Caco-2 (cell line): ENCODE results near the gene TRDN. TPM values are rescaled to one million over a fixed set of nuclear protein-coding genes. Genes with fewer than 3 reads are reported as not detected.

ENCODE experiments used
- BruUV-seq: library from RNA; stranded (reverse); fragments of 400-500 nt; replicated peaks from 2 replicates; lab custom pipeline; 2021; lab: Mats Ljungman, UMichigan
- CTCF ChIA-PET: fragments of 300-600 bp; sonication (Branson Sonifier 250); formaldehyde crosslinking; loops from one replicate; lab custom pipeline; 2022; ENCODE audit warnings: antibody characterized with exemption; lab: Charles Lee
- POLR2A ChIA-PET: fragments of 300-600 bp; sonication (Branson Sonifier 250); formaldehyde crosslinking; loops from one replicate; lab custom pipeline; 2022; ENCODE audit warnings: antibody characterized with exemption; lab: Charles Lee
- DNase-seq, 2 experiments: peaks; one replicate each; pipeline versions ENCODE4 v3.0.0 to v3.0.0-alpha.2; 2020 to 2022
- H3K27me3 ChIP-seq: replicated peaks from 2 replicates; pipeline ENCODE4 v1.6.0; 2011; ENCODE audit warnings: low read length; ENCODE audit not compliant: control insufficient read depth, insufficient read depth
- H3K36me3 ChIP-seq: 2 replicates; pipeline ENCODE4 v1.5.1; 2011; ENCODE audit warnings: low read length; ENCODE audit not compliant: control insufficient read depth, insufficient read depth
- H3K4me1 ChIP-seq: fragments of 250-450 bp; sonication (Bioruptor Pico); 2 replicates; pipeline ENCODE4 v1.5.1; 2020; ENCODE audit warnings: mild to moderate bottlenecking
- H3K4me3 ChIP-seq: 2 replicates; pipeline ENCODE4 v1.5.1; 2011; ENCODE audit warnings: low read depth, mild to moderate bottlenecking, control low read depth, low read length
- H3K9me3 ChIP-seq: fragments of 250-450 bp; sonication (Bioruptor Pico); 2 replicates; pipeline ENCODE4 v1.5.1; 2020; ENCODE audit warnings: mild to moderate bottlenecking, moderate library complexity
- H3K27ac Mint-ChIP-seq: one replicate; pipeline ENCODE4 v1.8.0; 2022; ENCODE audit warnings: mixed read lengths; ENCODE audit not compliant: unreplicated experiment
- H3K27me3 Mint-ChIP-seq: one replicate; pipeline ENCODE4 v1.8.0; 2022; ENCODE audit warnings: mixed read lengths; ENCODE audit not compliant: insufficient read depth, unreplicated experiment
- H3K36me3 Mint-ChIP-seq: one replicate; pipeline ENCODE4 v1.8.0; 2022; ENCODE audit warnings: mild to moderate bottlenecking, mixed read lengths; ENCODE audit not compliant: insufficient read depth, unreplicated experiment
- H3K4me1 Mint-ChIP-seq: one replicate; pipeline ENCODE4 v1.8.0; 2022; ENCODE audit warnings: low read depth, mixed read lengths; ENCODE audit not compliant: unreplicated experiment
- H3K4me3 Mint-ChIP-seq: one replicate; pipeline ENCODE4 v1.8.0; 2022; ENCODE audit warnings: mild to moderate bottlenecking, moderate library complexity, mixed read lengths; ENCODE audit not compliant: unreplicated experiment
- H3K9me3 Mint-ChIP-seq: one replicate; pipeline ENCODE4 v1.8.0; 2022; ENCODE audit warnings: mixed read lengths; ENCODE audit not compliant: unreplicated experiment
- CTCF ChIP-seq, 2 experiments: fragments of 200-600 bp in 1 of 2; IDR thresholded peaks; 1 replicate in 1 of 2; 2 replicates in 1 of 2; pipeline versions ENCODE4 v1.5.1 to v1.8.0; 2011 to 2022; ENCODE audit warnings: antibody characterized with exemption in 1 of 2, control low read depth in 1 of 2, inconsistent platforms in 1 of 2, low read depth in 1 of 2, low read length in 1 of 2, mild to moderate bottlenecking in 1 of 2, moderate library complexity in 1 of 2; ENCODE audit not compliant: insufficient read depth in 1 of 2, severe bottlenecking in 1 of 2, unreplicated experiment in 1 of 2
- intact Hi-C: fragments of 100-400 bp; cut with micrococcal nuclease; formaldehyde crosslinking; loops from one replicate; pipeline ENCODE4 v1.10.0; 2022; ENCODE audit not compliant: unreplicated experiment
- total RNA-seq: library from RNA; stranded (reverse); gene quantifications from 2 replicates; pipeline ENCODE4 v1.2.3, GENCODE V29; 2022

TRDN gene
- total RNA-seq, 1 experiment from 2014 or later = not detected

- Histone ChIP-seq H3K9me3 (no peaks in the 10 kb centered on the region), H3K27me3 (no peaks in the 10 kb centered on the region), H3K36me3 (no peaks in the 10 kb centered on the region), H3K4me1 (no peaks in the 10 kb centered on the region), H3K4me3 (no peak overlapping the region)
- CTCF ChIA-PET = no interaction called here
- H3K27me3 Mint-ChIP-seq = no peaks in the 10 kb centered on the region
- DNase-seq = no peak
- H3K4me3 Mint-ChIP-seq = no peak overlapping the region
- no peak overlapping the region for H3K27ac Mint-ChIP-seq
- no peak for TF ChIP-seq CTCF (IDR thresholded peaks at IDR 0.05; ENCODE audit: insufficient read depth in 1 of 2, low read depth in 1 of 2, low read length in 1 of 2, severe bottlenecking in 1 of 2, unreplicated experiment in 1 of 2)
- POLR2A ChIA-PET = no interaction called here
- no peaks in the 10 kb centered on the region for H3K9me3 Mint-ChIP-seq
- intact Hi-C loops = no loop called here
- no peaks in the 10 kb centered on the region for H3K36me3 Mint-ChIP-seq
- no peaks in the 10 kb centered on the region for H3K4me1 Mint-ChIP-seq
- no TSS peak for BruUV-seq
These were observed 102.7 kb downstream of the TRDN start for GRCh38 chr6:123533862-123534648.

DNA sequence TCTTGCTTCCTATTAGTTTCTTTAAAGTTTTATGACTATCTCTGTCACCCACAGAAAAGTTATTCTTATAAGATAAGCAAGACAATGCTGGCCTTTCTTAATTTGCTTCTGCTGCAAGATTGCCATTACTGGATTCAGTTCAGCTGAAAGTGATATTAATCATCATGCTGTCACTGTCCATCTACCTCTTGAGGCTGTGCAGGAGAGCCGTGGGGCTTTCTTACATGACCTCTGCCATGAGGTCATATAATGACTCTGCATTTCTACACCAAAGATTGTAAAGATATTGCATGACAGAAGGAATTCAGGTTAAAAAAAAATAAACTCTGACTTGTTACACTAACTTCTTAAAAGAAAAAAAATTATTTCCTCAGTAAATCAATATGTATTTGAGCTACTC, 106.9 kb downstream of the TRDN start:
- H3K4me3 Mint-ChIP-seq = no peak overlapping the region
- no peaks in the 10 kb centered on the region for H3K36me3 Mint-ChIP-seq
- no peak overlapping the region for H3K4me3 ChIP-seq
- no peaks in the 10 kb centered on the region for H3K4me1 Mint-ChIP-seq
- no peaks in the 10 kb centered on the region for H3K36me3 ChIP-seq
- ChIA-PET CTCF (no interaction called here), POLR2A (no interaction called here)
- H3K27ac Mint-ChIP-seq = no peak overlapping the region
- no peak for DNase-seq
- H3K9me3 ChIP-seq = no peaks in the 10 kb centered on the region
- no TSS peak for BruUV-seq
- intact Hi-C loops = no loop called here
- no peaks in the 10 kb centered on the region for H3K9me3 Mint-ChIP-seq
- TF ChIP-seq CTCF (IDR thresholded peaks at IDR 0.05; ENCODE audit: insufficient read depth in 1 of 2, low read depth in 1 of 2, low read length in 1 of 2, severe bottlenecking in 1 of 2, unreplicated experiment in 1 of 2) = no peak
- H3K27me3 Mint-ChIP-seq = no peaks in the 10 kb centered on the region
- no peaks in the 10 kb centered on the region for H3K4me1 ChIP-seq
- no peaks in the 10 kb centered on the region for H3K27me3 ChIP-seq

DNA sequence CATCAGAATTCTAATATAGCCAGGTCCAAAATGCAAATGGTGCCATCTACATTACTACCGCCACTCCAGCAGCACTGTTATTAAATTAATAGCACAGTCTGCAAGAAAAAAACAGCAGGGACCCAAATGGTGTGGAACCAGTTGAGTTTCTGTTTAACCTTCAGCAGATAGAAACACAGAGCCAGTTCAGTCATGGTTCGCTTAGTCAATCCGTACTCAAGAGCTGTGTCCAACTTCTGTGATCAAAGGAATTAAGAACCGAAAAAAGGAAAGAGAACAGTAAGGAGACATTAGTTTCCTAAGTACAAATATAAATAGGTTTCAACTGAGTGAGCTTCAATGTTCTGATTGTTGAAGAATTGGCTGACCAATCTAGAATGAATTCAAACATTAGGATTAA, 107.7 kb downstream of the TRDN start:
- DNase-seq = no peak
- Mint-ChIP-seq H3K36me3 (no peaks in the 10 kb centered on the region), H3K27me3 (no peaks in the 10 kb centered on the region), H3K4me3 (no peak overlapping the region), H3K9me3 (no peaks in the 10 kb centered on the region), H3K4me1 (no peaks in the 10 kb centered on the region), H3K27ac (no peak overlapping the region)
- no peaks in the 10 kb centered on the region for H3K4me1 ChIP-seq
- TF ChIP-seq CTCF (IDR thresholded peaks at IDR 0.05; ENCODE audit: insufficient read depth in 1 of 2, low read depth in 1 of 2, low read length in 1 of 2, severe bottlenecking in 1 of 2, unreplicated experiment in 1 of 2) = no peak
- H3K9me3 ChIP-seq = no peaks in the 10 kb centered on the region
- no TSS peak for BruUV-seq
- POLR2A ChIA-PET = no interaction called here
- intact Hi-C loops = no loop called here
- CTCF ChIA-PET = no interaction called here
- no peaks in the 10 kb centered on the region for H3K27me3 ChIP-seq
- H3K4me3 ChIP-seq = no peak overlapping the region
- H3K36me3 ChIP-seq = no peaks in the 10 kb centered on the region
